GM12878 (cell line): ENCODE measurements around the gene IL18R1. TPM values are rescaled to one million over a fixed set of nuclear protein-coding genes. Genes with fewer than 3 reads are reported as not detected.

Experiments used
- ASH2L ChIP-seq: fragments of 300-600, 200-600 bp; sonication (generic); IDR thresholded peaks from 2 replicates; pipeline ENCODE4 v1.6.1; 2017; ENCODE audit warnings: low read depth, mild to moderate bottlenecking, borderline replicate concordance
- BRCA1 ChIP-seq: IDR thresholded peaks from 2 replicates; pipeline ENCODE4 v1.6.1; 2011; ENCODE audit warnings: low read depth, low read length, improper control_type of control experiment
- DPF2 ChIP-seq: fragments of 450-650 bp; IDR thresholded peaks from 2 replicates; pipeline ENCODE4 v1.6.1; 2017; ENCODE audit warnings: mild to moderate bottlenecking
- FOS ChIP-seq: IDR thresholded peaks from 3 replicates; pipeline ENCODE4 v1.6.1; 2011; ENCODE audit warnings: borderline replicate concordance; ENCODE audit not compliant: insufficient read length; ENCODE audit errors: extremely low read depth
- HCFC1 ChIP-seq: fragments of 150-350 bp; IDR thresholded peaks from 2 replicates; pipeline ENCODE4 v1.6.1; 2014; ENCODE audit warnings: low read length
- HDAC6 ChIP-seq: fragments of 200-600 bp; sonication (generic); IDR thresholded peaks from one replicate; pipeline ENCODE4 v1.8.0; 2017; ENCODE audit warnings: antibody characterized with exemption; ENCODE audit not compliant: unreplicated experiment
- HSF1 ChIP-seq: fragments of 150-350 bp; IDR thresholded peaks from 2 replicates; pipeline ENCODE4 v1.6.1; 2014; ENCODE audit warnings: mild to moderate bottlenecking, low read depth, low read length
- JUNB ChIP-seq: IDR thresholded peaks from 2 replicates; pipeline ENCODE4 v1.6.1; 2016; ENCODE audit warnings: antibody characterized with exemption, mild to moderate bottlenecking
- KLF5 ChIP-seq: fragments of 450-650 bp; IDR thresholded peaks from 2 replicates; pipeline ENCODE4 v1.6.1; 2014; ENCODE audit warnings: mild to moderate bottlenecking; ENCODE audit not compliant: partially characterized antibody
- MTA2 ChIP-seq: fragments of 450-650 bp; IDR thresholded peaks from 2 replicates; pipeline ENCODE4 v1.6.1; 2016; ENCODE audit warnings: low read depth, mild to moderate bottlenecking, moderate library complexity
- MYC ChIP-seq: IDR thresholded peaks from 2 replicates; pipeline ENCODE4 v1.6.1; 2011; ENCODE audit warnings: mild to moderate bottlenecking, low read length, moderate library complexity, inconsistent platforms; ENCODE audit not compliant: insufficient read depth, insufficient replicate concordance, insufficient read length, severe bottlenecking
- NFIC ChIP-seq: IDR thresholded peaks from 2 replicates; pipeline ENCODE4 v1.6.1; 2012; ENCODE audit warnings: low read depth, mild to moderate bottlenecking, inconsistent platforms, low read length, moderate library complexity
- NFYB ChIP-seq: IDR thresholded peaks from 2 replicates; pipeline ENCODE4 v1.6.1; 2011; ENCODE audit warnings: low read depth, mild to moderate bottlenecking, low read length, improper control_type of control experiment, moderate library complexity; ENCODE audit not compliant: insufficient read depth
- NR2C2 ChIP-seq: IDR thresholded peaks from 2 replicates; pipeline ENCODE4 v1.6.1; 2011; ENCODE audit warnings: borderline replicate concordance, low read depth; ENCODE audit not compliant: control insufficient read depth, insufficient read length
- RB1 ChIP-seq: fragments of 450-650 bp; formaldehyde crosslinking; IDR thresholded peaks from 2 replicates; pipeline ENCODE4 v1.6.1; 2017; ENCODE audit warnings: mild to moderate bottlenecking, borderline replicate concordance
- RELA ChIP-seq: fragments of 450-650 bp; IDR thresholded peaks from 2 replicates; pipeline ENCODE4 v1.8.0; 2014; ENCODE audit warnings: borderline replicate concordance; ENCODE audit not compliant: partially characterized antibody
- SIN3A ChIP-seq: IDR thresholded peaks from 2 replicates; pipeline ENCODE4 v1.6.1; 2012; ENCODE audit warnings: low read depth, low read length, improper control_type of control experiment
- SMARCA5 ChIP-seq: fragments of 450-650 bp; IDR thresholded peaks from 2 replicates; pipeline ENCODE4 v1.6.1; 2017; ENCODE audit warnings: mild to moderate bottlenecking
- SMC3 ChIP-seq: IDR thresholded peaks from 2 replicates; pipeline ENCODE4 v1.6.1; 2011; ENCODE audit warnings: low read length, improper control_type of control experiment, borderline replicate concordance
- SPI1 ChIP-seq: IDR thresholded peaks from 2 replicates; pipeline ENCODE4 v1.6.1; 2011; ENCODE audit warnings: low read depth, mild to moderate bottlenecking, low read length, moderate library complexity, borderline replicate concordance; ENCODE audit not compliant: insufficient read depth
- SREBF2 ChIP-seq: IDR thresholded peaks from 2 replicates; pipeline ENCODE4 v1.6.1; 2012; ENCODE audit warnings: mild to moderate bottlenecking, low read length
- SUPT20H ChIP-seq: IDR thresholded peaks from 2 replicates; pipeline ENCODE4 v1.6.1; 2011; ENCODE audit warnings: low read depth, mild to moderate bottlenecking, low read length, moderate library complexity, borderline replicate concordance; ENCODE audit not compliant: control insufficient read depth
- SUZ12 ChIP-seq: fragments of 200-600 bp; sonication (generic); IDR thresholded peaks from one replicate; pipeline ENCODE4 v1.6.1; 2018; ENCODE audit warnings: antibody characterized with exemption, mild to moderate bottlenecking; ENCODE audit not compliant: unreplicated experiment
- TBL1XR1 ChIP-seq: IDR thresholded peaks from 2 replicates; pipeline ENCODE4 v1.6.1; 2012; ENCODE audit warnings: low read depth, low read length, improper control_type of control experiment
- TCF7 ChIP-seq: IDR thresholded peaks from 2 replicates; pipeline ENCODE4 v1.6.1; 2014; ENCODE audit warnings: antibody characterized with exemption, borderline replicate concordance
- ZNF217 ChIP-seq: fragments of 450-650 bp; IDR thresholded peaks from 2 replicates; pipeline ENCODE4 v1.6.1; 2017; ENCODE audit warnings: antibody characterized with exemption, mild to moderate bottlenecking
- ZNF384 ChIP-seq: IDR thresholded peaks from 2 replicates; pipeline ENCODE4 v1.6.1; 2012; ENCODE audit warnings: low read depth, mild to moderate bottlenecking, low read length, improper control_type of control experiment, borderline replicate concordance
- ZNF622 ChIP-seq: fragments of 450-650 bp; IDR thresholded peaks from 2 replicates; pipeline ENCODE4 v1.6.1; 2017; ENCODE audit warnings: mild to moderate bottlenecking, inconsistent platforms
- polyA plus RNA-seq, 11 experiments: library from polyadenylated mRNA; depleted of rRNA in 4 of 11; unstranded in 6 of 11; stranded (reverse) in 5 of 11; fragments of >200 nt; fragmentation: Nextera tagmentation in 4 of 11; fragmentation: Illumina TruSeq in 1 of 11; extraction: Ambion mirVana in 4 of 11; extraction: Trizol in 1 of 11; gene quantifications; 1 replicate in 1 of 11; 2 replicates in 10 of 11; pipeline versions ENCODE4 v1.2.1 to v1.2.3, GENCODE V29; 2011 to 2016; ENCODE audit warnings: inconsistent platforms in 2 of 11, missing spikeins in 2 of 11, low read depth in 1 of 11
- total RNA-seq, 4 experiments: library from RNA; depleted of rRNA in 3 of 4; stranded (reverse); fragments of >200 nt in 3 of 4; fragmentation: Illumina TruSeq in 1 of 4; extraction: Trizol in 1 of 4; gene quantifications; 2 replicates each; pipeline versions ENCODE4 v1.2.1 to v1.2.3, GENCODE V29; 2013 to 2021
- TF ChIP-seq, protein P1 (sequence below): fragments of 450-650 bp; formaldehyde crosslinking; IDR thresholded peaks from 2 replicates; pipeline ENCODE4 v1.4.0; 2020; ENCODE audit warnings: mild to moderate bottlenecking, moderate library complexity

Gene IL18R1
- total and polyA plus RNA-seq, 10 of the 15 experiments (the other 5 are each of a cell fraction or from before 2014, with no cell fraction given): 3.5 to 15.5 (median 11.1) TPM

DNA sequence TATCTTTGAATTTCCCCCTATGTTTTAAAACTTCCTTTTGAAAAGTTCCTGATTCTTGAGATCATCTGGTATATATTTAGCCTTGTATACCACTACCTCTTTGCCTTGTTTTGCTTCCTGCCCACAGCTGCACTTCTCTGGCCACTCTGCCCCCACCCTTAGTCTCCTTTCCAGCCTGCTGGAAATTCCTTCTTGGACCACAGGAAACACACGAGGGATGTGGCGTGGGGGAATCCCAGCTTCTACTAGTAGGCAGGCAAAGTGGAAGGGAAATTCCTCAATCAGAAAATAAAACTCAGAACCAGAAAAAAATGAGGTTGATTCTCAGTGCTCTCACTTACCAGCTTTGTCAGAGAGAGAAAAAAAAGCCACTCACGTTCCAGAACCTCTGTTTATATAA, 80.7 kb downstream of the IL18R1 start (continued):
- TF ChIP-seq ZNF217: no peak
- no peak for TF ChIP-seq HSF1
- no peak for TF ChIP-seq HCFC1
- no peak for TF ChIP-seq TBL1XR1
- no peak for TF ChIP-seq TCF7
- peak; percentile 80; the same call in 1 of the 2 replicates for TF ChIP-seq NFIC
- no peak for TF ChIP-seq SREBF2
- TF ChIP-seq KLF5: no peak
- no peak for TF ChIP-seq BRCA1
- peak; percentile 48; the same call in 1 of the 2 replicates for TF ChIP-seq DPF2
- TF ChIP-seq SUPT20H: no peak
- TF ChIP-seq SIN3A: no peak
- peak; percentile 27; the same call in 1 of the 2 replicates for TF ChIP-seq JUNB
- no peak for TF ChIP-seq HDAC6
- no peak for TF ChIP-seq SUZ12
- no peak for TF ChIP-seq SMARCA5
- TF ChIP-seq, protein P1, sequence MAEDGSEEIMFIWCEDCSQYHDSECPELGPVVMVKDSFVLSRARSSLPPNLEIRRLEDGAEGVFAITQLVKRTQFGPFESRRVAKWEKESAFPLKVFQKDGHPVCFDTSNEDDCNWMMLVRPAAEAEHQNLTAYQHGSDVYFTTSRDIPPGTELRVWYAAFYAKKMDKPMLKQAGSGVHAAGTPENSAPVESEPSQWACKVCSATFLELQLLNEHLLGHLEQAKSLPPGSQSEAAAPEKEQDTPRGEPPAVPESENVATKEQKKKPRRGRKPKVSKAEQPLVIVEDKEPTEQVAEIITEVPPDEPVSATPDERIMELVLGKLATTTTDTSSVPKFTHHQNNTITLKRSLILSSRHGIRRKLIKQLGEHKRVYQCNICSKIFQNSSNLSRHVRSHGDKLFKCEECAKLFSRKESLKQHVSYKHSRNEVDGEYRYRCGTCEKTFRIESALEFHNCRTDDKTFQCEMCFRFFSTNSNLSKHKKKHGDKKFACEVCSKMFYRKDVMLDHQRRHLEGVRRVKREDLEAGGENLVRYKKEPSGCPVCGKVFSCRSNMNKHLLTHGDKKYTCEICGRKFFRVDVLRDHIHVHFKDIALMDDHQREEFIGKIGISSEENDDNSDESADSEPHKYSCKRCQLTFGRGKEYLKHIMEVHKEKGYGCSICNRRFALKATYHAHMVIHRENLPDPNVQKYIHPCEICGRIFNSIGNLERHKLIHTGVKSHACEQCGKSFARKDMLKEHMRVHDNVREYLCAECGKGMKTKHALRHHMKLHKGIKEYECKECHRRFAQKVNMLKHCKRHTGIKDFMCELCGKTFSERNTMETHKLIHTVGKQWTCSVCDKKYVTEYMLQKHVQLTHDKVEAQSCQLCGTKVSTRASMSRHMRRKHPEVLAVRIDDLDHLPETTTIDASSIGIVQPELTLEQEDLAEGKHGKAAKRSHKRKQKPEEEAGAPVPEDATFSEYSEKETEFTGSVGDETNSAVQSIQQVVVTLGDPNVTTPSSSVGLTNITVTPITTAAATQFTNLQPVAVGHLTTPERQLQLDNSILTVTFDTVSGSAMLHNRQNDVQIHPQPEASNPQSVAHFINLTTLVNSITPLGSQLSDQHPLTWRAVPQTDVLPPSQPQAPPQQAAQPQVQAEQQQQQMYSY (CRISPR knock-in tag): no peak
- no peak for TF ChIP-seq SPI1
- TF ChIP-seq RELA: peak; percentile 72
- TF ChIP-seq ZNF384: no peak
- no peak for TF ChIP-seq ZNF622
- TF ChIP-seq SMC3: no peak
- TF ChIP-seq RB1: no peak
- peak; percentile 29 for TF ChIP-seq MTA2
- TF ChIP-seq NFYB: no peak
- TF ChIP-seq MYC: no peak
- no peak for TF ChIP-seq NR2C2
- no peak for TF ChIP-seq ASH2L
- TF ChIP-seq FOS: no peak
